Prostate gland (tissue), 2 donors: ENCODE data around the gene VOPP1.

Source experiments
- CTCF ChIP-seq, 4 experiments: fragments of 200-600 bp in 2 of 4; fragments of 450-650 bp in 2 of 4; sonication (generic) in 2 of 4; IDR thresholded peaks; 1 replicate in 3 of 4; 2 replicates in 1 of 4; pipeline ENCODE4 v1.5.1; 2016 to 2019; ENCODE audit warnings: antibody characterized with exemption in 4 of 4, mild to moderate bottlenecking in 2 of 4, moderate library complexity in 2 of 4
- POLR2A ChIP-seq: fragments of 450-650 bp; IDR thresholded peaks from one replicate; pipeline ENCODE4 v1.6.1; 2016; ENCODE audit warnings: antibody characterized with exemption, mild to moderate bottlenecking

GRCh38 chr7:55532150-55532917 is 40.0 kb downstream of the VOPP1 start:
- TF ChIP-seq POLR2A = no peak
- TF ChIP-seq CTCF (IDR thresholded peaks at IDR 0.05) = no peak
